ENCODE measurements around the gene ADPRHL1. TPM values are rescaled to one million over a fixed set of nuclear protein-coding genes. Genes with fewer than 3 reads are reported as not detected.

ADPRHL1 gene
- total and polyA plus RNA-seq, 12 donors = 163 to 939 (median 656) TPM

DNA sequence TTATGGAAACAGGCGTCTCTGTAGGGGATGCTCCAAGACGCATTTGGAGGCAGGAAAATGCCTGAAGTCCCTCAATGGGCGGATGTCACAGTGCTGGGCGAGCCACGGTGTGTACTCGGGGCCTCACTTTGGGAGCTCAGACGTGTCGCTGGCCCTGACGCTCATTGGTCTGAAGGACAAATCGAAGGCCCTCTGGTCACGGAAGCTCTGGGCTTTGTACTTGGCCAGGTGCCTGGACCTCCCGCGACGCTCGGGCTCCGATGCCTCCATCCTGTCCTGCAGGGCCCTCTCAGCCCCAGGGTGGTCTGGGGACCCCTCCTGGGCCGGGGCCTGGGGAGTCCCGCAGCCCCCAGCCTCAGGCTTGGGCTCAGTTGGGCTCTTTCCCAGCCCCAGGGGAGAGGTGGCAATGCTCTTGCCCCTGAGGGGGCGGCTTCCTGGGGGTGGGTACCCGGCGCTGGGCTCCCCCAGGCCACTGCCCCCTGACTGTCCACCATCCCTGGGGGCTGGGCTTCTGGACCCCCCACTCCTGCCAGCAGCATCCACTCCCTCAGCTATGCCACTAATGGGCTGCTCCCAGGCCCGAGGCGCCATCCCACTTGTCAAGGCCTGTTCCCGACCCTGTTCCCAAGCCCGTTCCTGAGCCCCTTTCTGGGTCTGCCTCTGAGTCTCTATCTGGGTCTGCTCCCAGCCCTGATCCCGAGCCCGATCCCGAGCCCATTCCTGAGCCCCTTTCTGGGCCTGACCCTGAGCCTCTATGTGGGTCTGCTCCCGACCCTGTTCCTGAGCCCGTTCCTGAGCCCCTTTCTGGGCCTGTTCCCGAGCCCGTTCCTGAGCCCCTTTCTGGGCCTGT, 49.8 kb downstream of the ADPRHL1 start:
- peak in 6 of 8 donors; percentile 1 to 22 (median 9) for ATAC-seq
- Histone ChIP-seq H3K27me3 (peaks cover 0 to 18% (median 10%) of the 10 kb centered on the region in 7 donors), H3K36me3 (peaks cover 0 to 6% (median 0%) of the 10 kb centered on the region in 9 donors), H3K4me1 (peaks cover 6 to 86% (median 42%) of the 10 kb centered on the region in 9 donors), H3K4me3 (no peak overlapping the region), H3K27ac (peak overlapping the region; percentile 10 to 99 (median 94)), H3K9me3 (no peaks in the 10 kb centered on the region)
- intact Hi-C loops (cut with DNase I) = loop anchor here in 1 of 10 donors (5.0 kb wide), 1 partner anchor 49 kb away; the partner anchor contains the start of gene ADPRHL1
- 62 to 76% methylated on average over 32 of the region's 32 CpGs for WGBS, 2 donors
- no peak for DNase-seq
- TF ChIP-seq, protein P1, sequence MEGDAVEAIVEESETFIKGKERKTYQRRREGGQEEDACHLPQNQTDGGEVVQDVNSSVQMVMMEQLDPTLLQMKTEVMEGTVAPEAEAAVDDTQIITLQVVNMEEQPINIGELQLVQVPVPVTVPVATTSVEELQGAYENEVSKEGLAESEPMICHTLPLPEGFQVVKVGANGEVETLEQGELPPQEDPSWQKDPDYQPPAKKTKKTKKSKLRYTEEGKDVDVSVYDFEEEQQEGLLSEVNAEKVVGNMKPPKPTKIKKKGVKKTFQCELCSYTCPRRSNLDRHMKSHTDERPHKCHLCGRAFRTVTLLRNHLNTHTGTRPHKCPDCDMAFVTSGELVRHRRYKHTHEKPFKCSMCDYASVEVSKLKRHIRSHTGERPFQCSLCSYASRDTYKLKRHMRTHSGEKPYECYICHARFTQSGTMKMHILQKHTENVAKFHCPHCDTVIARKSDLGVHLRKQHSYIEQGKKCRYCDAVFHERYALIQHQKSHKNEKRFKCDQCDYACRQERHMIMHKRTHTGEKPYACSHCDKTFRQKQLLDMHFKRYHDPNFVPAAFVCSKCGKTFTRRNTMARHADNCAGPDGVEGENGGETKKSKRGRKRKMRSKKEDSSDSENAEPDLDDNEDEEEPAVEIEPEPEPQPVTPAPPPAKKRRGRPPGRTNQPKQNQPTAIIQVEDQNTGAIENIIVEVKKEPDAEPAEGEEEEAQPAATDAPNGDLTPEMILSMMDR (IDR thresholded peaks at IDR 0.05) = no peak

DNA sequence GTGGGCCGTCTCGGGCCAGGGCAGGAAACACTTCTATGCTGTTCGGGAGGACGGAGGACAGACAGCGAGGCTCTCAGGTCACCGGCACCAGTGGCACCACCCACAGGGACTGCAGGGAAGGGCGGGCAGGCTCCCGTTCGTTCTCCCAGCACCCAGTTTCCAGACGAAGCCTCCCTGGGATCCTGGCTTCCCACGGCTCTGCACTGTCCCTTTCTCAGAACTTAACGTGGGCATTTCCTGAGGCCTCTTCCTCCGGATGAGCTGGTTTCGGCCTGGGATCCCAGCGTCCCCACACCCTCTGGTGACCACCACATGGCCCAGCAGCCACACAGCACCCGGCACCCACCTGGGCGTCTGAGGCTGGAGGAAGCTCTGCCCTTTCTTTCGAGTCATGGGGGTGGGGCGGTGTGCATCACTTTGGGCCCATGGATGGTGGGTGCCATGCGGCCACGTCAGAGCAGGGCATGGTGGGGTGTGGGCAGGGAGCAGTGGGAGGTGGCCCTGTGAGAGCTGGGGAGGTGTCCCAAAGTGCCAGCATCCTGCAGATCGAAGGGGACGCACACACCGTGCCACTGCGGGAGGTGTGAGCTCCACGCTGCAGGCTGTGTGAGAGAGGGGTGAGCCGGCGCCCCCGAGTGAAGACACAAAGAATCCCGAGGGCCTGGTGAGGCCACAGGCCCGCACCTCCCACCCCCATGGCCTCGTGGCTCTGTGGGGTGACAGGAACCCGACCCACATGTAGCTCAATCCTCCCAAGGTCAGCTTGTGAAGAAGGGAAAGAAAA, 50.6 kb downstream of the ADPRHL1 start:
- Histone ChIP-seq H3K9me3 (no peaks in the 10 kb centered on the region), H3K36me3 (peaks cover 0 to 6% (median 0%) of the 10 kb centered on the region in 9 donors), H3K4me1 (peaks cover 4 to 86% (median 38%) of the 10 kb centered on the region in 9 donors), H3K4me3 (no peak overlapping the region), H3K27ac (peak overlapping the region in 9 of 10 donors; percentile 87 to 99 (median 95)), H3K27me3 (peaks cover 0 to 17% (median 7%) of the 10 kb centered on the region in 7 donors)
- WGBS, 2 donors = 59 to 68% methylated on average over 31 to 33 of the region's 33 CpGs
- peak in 1 of 2 donors; percentile 4 for DNase-seq
- intact Hi-C loops (cut with DNase I) = loop anchor here in 1 of 10 donors (5.0 kb wide), 1 partner anchor 50 kb away; the partner anchor contains the start of gene ADPRHL1
- TF ChIP-seq, protein P1 (IDR thresholded peaks at IDR 0.05) = no peak
- peak in 3 of 8 donors; percentile 4 to 5 (median 5) for ATAC-seq

DNA sequence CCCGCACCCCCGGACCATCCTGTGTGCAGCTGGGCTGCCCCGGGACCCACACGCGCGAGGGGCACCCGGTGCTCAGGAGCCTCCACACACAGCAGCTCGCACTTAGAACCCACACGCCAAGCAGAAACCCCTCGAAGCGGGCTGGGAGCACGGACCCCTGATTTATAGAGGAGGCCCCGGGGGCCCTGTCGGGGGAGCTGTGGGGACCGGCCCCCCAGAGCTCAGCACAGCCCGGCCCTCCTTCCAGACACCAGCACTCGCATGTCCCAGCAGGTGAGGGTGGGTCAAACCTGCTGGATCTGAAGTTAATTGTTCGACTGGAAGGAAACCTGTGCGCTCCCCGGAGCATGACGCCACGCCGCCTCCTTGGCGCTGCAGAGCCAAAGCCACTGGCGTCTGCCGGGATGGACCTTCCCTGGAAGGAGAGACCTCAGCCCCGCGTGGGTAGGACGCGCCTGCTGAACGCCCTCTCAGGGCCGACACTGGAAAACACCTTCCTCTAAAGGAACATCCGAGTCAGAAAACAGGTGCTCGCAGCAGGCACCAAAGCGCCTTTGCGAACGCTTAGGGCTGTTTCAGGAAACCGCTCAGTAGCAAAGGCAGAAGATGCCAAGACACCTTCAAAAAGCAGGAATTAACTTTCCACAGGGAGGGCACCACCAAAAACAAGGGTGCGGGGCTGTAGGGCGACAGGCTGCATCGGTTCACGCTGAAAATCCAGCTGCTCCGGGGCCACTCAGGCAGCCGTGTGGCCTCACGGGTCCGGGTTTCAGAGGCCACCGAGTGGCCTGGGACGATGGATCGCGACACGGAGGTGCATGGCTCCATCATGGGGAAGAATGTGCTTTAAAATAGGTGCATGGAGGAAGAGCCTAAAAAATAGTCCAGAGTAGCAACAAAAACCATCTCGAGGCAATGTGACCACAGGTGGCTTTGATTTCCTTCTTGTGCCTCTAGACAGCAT, 51.6 kb downstream of the ADPRHL1 start:
- WGBS, 2 donors = 73 to 79% methylated on average over 52 of the region's 52 CpGs
- intact Hi-C loops (cut with DNase I) = loop anchor here in 1 of 10 donors (5.0 kb wide), 1 partner anchor 51 kb away; the partner anchor contains the start of gene ADPRHL1
- Histone ChIP-seq H3K4me3 (no peak overlapping the region), H3K4me1 (peaks cover 0 to 80% (median 29%) of the 10 kb centered on the region in 9 donors), H3K36me3 (no peaks in the 10 kb centered on the region), H3K27ac (peak overlapping the region; percentile 53 to 99 (median 94)), H3K9me3 (no peaks in the 10 kb centered on the region), H3K27me3 (peaks cover 0 to 11% (median 0%) of the 10 kb centered on the region in 7 donors)
- ATAC-seq (peak in 5 of 8 donors; percentile 5 to 11 (median 7)), DNase-seq (no peak)
- TF ChIP-seq, protein P1 (IDR thresholded peaks at IDR 0.05) = no peak
